HepG2 (cell line): ENCODE results near the gene MRPL48. TPM values are rescaled to one million over a fixed set of nuclear protein-coding genes. Genes with fewer than 3 reads are reported as not detected.

Experiments used
- DRAP1 ChIP-seq: IDR thresholded peaks from 2 replicates; pipeline ENCODE4 v1.6.1; 2016; ENCODE audit warnings: missing genetic modification reagents, missing compliant biosample characterization
- MAF1 ChIP-seq: sonication (generic); formaldehyde crosslinking; IDR thresholded peaks from 2 replicates; pipeline ENCODE4 v1.5.0; 2020; ENCODE audit warnings: missing genetic modification reagents, borderline replicate concordance
- MAZ ChIP-seq, 2 experiments: sonication (generic) in 1 of 2; formaldehyde crosslinking in 1 of 2; IDR thresholded peaks; 2 replicates each; pipeline versions ENCODE4 v1.5.0 to v1.6.1; 2012 to 2020; ENCODE audit warnings: low read depth in 2 of 2, mild to moderate bottlenecking in 2 of 2, borderline replicate concordance in 1 of 2, improper control_type of control experiment in 1 of 2, low read length in 1 of 2, missing genetic modification reagents in 1 of 2, moderate library complexity in 1 of 2
- NAIF1 ChIP-seq: sonication (generic); formaldehyde crosslinking; IDR thresholded peaks from 2 replicates; pipeline ENCODE4 v1.5.0; 2020; ENCODE audit warnings: mild to moderate bottlenecking, missing genetic modification reagents, borderline replicate concordance
- NCOR1 ChIP-seq: fragments of 200-600 bp; sonication (generic); IDR thresholded peaks from 2 replicates; pipeline ENCODE4 v1.7.0; 2017; ENCODE audit warnings: antibody characterized with exemption, low read length, borderline replicate concordance
- PCBP1 ChIP-seq: fragments of 200-400 bp; formaldehyde crosslinking; IDR thresholded peaks from 2 replicates; pipeline ENCODE4 v1.6.1; 2017; ENCODE audit warnings: mild to moderate bottlenecking, low read depth, low read length, borderline replicate concordance
- SMAD3 ChIP-seq: sonication (generic); formaldehyde crosslinking; IDR thresholded peaks from 2 replicates; pipeline ENCODE4 v1.4.0; 2020; ENCODE audit warnings: missing genetic modification reagents
- ZNF839 ChIP-seq: sonication (generic); formaldehyde crosslinking; IDR thresholded peaks from 2 replicates; pipeline ENCODE4 v1.4.0; 2020; ENCODE audit warnings: missing genetic modification reagents, mild to moderate bottlenecking, borderline replicate concordance
- polyA plus RNA-seq, 8 experiments: library from polyadenylated mRNA; depleted of rRNA in 3 of 8; stranded (reverse) in 7 of 8; unstranded in 1 of 8; fragments of >200 nt; fragmentation: Illumina TruSeq in 4 of 8; extraction: Trizol in 4 of 8; gene quantifications; 2 replicates each; pipeline versions ENCODE4 v1.2.1 to v1.2.3, GENCODE V29; 2011 to 2016; ENCODE audit warnings: low read depth in 4 of 8, missing spikeins in 1 of 8, mixed read lengths in 1 of 8; ENCODE audit not compliant: insufficient read depth in 1 of 8
- total RNA-seq, 5 experiments: library from RNA; depleted of rRNA; stranded (reverse); fragments of >200 nt; fragmentation: Illumina TruSeq; extraction: Trizol; gene quantifications; 2 replicates each; pipeline ENCODE4 v1.2.3, GENCODE V29; 2016; ENCODE audit warnings: low read depth in 1 of 5
- TF ChIP-seq, protein P1 (sequence below): sonication (generic); formaldehyde crosslinking; IDR thresholded peaks from 2 replicates; pipeline ENCODE4 v1.5.1; 2020; ENCODE audit warnings: mild to moderate bottlenecking, missing genetic modification reagents, borderline replicate concordance
- TF ChIP-seq, protein P2 (sequence below): sonication (generic); formaldehyde crosslinking; IDR thresholded peaks from 2 replicates; pipeline ENCODE4; 2020; ENCODE audit warnings: missing genetic modification reagents, mild to moderate bottlenecking, borderline replicate concordance
- TF ChIP-seq, protein P3 (sequence below): fragments of 450-650 bp; IDR thresholded peaks from 2 replicates; pipeline ENCODE4 v1.6.1; 2016
- TF ChIP-seq, protein P4 (sequence below): sonication (generic); formaldehyde crosslinking; IDR thresholded peaks from 2 replicates; pipeline ENCODE4 v1.4.0; 2020; ENCODE audit warnings: missing genetic modification reagents

The MRPL48 gene
- total and polyA plus RNA-seq, 2 of the 13 experiments (the other 11 are each of a cell fraction or from before 2014, with no cell fraction given) = 61.2 to 67.9 TPM

DNA sequence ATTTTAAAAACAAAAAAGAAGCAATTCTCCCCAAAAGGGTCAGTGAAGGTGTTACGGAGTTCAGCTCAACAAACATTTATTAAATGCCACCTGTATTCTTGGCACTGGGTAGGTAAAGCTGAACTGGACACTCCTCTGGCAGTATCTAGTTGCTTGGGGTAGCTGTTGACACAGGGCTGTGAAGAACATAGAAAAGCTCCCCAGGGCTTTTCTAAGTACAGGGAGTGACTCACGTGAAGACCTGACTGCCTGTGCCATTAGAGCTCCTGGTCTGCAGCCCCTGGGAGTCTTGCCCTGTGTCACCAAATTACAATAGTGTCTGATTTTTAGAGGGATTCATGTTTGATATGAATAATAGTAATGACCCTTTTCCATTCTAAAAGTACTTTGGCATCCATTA is 45.4 kb downstream of the MRPL48 start (continued):
- TF ChIP-seq, protein P1, sequence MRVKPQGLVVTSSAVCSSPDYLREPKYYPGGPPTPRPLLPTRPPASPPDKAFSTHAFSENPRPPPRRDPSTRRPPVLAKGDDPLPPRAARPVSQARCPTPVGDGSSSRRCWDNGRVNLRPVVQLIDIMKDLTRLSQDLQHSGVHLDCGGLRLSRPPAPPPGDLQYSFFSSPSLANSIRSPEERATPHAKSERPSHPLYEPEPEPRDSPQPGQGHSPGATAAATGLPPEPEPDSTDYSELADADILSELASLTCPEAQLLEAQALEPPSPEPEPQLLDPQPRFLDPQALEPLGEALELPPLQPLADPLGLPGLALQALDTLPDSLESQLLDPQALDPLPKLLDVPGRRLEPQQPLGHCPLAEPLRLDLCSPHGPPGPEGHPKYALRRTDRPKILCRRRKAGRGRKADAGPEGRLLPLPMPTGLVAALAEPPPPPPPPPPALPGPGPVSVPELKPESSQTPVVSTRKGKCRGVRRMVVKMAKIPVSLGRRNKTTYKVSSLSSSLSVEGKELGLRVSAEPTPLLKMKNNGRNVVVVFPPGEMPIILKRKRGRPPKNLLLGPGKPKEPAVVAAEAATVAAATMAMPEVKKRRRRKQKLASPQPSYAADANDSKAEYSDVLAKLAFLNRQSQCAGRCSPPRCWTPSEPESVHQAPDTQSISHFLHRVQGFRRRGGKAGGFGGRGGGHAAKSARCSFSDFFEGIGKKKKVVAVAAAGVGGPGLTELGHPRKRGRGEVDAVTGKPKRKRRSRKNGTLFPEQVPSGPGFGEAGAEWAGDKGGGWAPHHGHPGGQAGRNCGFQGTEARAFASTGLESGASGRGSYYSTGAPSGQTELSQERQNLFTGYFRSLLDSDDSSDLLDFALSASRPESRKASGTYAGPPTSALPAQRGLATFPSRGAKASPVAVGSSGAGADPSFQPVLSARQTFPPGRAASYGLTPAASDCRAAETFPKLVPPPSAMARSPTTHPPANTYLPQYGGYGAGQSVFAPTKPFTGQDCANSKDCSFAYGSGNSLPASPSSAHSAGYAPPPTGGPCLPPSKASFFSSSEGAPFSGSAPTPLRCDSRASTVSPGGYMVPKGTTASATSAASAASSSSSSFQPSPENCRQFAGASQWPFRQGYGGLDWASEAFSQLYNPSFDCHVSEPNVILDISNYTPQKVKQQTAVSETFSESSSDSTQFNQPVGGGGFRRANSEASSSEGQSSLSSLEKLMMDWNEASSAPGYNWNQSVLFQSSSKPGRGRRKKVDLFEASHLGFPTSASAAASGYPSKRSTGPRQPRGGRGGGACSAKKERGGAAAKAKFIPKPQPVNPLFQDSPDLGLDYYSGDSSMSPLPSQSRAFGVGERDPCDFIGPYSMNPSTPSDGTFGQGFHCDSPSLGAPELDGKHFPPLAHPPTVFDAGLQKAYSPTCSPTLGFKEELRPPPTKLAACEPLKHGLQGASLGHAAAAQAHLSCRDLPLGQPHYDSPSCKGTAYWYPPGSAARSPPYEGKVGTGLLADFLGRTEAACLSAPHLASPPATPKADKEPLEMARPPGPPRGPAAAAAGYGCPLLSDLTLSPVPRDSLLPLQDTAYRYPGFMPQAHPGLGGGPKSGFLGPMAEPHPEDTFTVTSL = no peak
- no peak for TF ChIP-seq ZNF839 (CRISPR knock-in tag)
- no peak for TF ChIP-seq MAZ (IDR thresholded peaks at IDR 0.05; ENCODE audit: borderline replicate concordance, low read depth, low read length)
- TF ChIP-seq MAZ (CRISPR knock-in tag; IDR thresholded peaks at IDR 0.05; ENCODE audit: low read depth) = no peak
- TF ChIP-seq, protein P2, sequence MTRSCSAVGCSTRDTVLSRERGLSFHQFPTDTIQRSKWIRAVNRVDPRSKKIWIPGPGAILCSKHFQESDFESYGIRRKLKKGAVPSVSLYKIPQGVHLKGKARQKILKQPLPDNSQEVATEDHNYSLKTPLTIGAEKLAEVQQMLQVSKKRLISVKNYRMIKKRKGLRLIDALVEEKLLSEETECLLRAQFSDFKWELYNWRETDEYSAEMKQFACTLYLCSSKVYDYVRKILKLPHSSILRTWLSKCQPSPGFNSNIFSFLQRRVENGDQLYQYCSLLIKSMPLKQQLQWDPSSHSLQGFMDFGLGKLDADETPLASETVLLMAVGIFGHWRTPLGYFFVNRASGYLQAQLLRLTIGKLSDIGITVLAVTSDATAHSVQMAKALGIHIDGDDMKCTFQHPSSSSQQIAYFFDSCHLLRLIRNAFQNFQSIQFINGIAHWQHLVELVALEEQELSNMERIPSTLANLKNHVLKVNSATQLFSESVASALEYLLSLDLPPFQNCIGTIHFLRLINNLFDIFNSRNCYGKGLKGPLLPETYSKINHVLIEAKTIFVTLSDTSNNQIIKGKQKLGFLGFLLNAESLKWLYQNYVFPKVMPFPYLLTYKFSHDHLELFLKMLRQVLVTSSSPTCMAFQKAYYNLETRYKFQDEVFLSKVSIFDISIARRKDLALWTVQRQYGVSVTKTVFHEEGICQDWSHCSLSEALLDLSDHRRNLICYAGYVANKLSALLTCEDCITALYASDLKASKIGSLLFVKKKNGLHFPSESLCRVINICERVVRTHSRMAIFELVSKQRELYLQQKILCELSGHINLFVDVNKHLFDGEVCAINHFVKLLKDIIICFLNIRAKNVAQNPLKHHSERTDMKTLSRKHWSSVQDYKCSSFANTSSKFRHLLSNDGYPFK (CRISPR knock-in tag) = no peak
- TF ChIP-seq, protein P3, sequence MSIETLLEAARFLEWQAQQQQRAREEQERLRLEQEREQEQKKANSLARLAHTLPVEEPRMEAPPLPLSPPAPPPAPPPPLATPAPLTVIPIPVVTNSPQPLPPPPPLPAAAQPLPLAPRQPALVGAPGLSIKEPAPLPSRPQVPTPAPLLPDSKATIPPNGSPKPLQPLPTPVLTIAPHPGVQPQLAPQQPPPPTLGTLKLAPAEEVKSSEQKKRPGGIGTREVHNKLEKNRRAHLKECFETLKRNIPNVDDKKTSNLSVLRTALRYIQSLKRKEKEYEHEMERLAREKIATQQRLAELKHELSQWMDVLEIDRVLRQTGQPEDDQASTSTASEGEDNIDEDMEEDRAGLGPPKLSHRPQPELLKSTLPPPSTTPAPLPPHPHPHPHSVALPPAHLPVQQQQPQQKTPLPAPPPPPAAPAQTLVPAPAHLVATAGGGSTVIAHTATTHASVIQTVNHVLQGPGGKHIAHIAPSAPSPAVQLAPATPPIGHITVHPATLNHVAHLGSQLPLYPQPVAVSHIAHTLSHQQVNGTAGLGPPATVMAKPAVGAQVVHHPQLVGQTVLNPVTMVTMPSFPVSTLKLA = no peak
- TF ChIP-seq PCBP1 = no peak
- TF ChIP-seq NAIF1 (CRISPR knock-in tag) = no peak
- no peak for TF ChIP-seq SMAD3 (CRISPR knock-in tag)
- TF ChIP-seq MAF1 (CRISPR knock-in tag) = no peak
- no peak for TF ChIP-seq NCOR1
- TF ChIP-seq DRAP1 (CRISPR knock-in tag) = no peak
- TF ChIP-seq, protein P4, sequence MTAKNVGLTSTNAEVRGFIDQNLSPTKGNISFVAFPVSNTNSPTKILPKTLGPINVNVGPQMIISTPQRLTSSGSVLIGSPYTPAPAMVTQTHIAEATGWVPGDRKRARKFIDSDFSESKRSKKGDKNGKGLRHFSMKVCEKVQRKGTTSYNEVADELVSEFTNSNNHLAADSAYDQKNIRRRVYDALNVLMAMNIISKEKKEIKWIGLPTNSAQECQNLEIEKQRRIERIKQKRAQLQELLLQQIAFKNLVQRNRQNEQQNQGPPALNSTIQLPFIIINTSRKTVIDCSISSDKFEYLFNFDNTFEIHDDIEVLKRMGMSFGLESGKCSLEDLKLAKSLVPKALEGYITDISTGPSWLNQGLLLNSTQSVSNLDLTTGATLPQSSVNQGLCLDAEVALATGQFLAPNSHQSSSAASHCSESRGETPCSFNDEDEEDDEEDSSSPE (CRISPR knock-in tag) = no peak
- TF ChIP-seq, all 625 proteins: peak for 0
